ENCODE measurements around the gene NME7.
"Not testable (repeated sequence)": the region's sequence is repeated elsewhere in the genome, so short reads cannot be mapped to it uniquely, and the experiment has no call there.

The NME7 gene

DNA sequence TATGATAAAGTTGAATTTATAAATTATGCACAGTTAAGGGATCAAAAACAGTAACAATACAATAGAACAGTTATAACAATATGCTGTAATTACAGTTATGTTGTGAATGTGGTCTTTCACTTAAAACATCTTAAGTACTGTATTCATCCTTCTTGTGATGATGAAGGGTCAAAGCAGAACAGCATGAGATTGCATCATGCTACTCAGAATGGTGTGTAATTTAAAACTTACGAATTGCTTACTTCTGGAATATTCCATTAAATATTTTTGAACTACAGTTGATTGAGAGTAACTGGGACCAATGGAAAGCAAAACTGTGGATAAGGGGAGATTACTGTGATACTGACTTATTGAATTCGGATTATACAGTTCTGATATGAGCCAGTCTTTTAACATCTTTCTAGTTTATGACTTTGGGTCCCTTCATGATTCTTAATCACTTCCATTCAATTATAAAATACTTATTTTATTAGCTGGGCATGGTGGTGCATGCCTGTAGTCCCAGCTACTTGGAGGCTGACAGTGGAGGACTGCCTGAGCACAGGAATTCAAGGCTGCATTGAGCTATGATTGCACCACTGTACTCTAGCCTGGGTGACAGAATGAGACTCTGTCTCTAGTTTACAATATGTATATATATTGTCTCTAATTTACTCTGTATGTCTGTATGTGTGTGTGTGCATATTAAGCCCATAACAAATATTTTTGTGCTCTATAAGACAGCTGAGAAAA, 217.9 kb downstream of the NME7 start:
- no peak for DNase-seq

DNA sequence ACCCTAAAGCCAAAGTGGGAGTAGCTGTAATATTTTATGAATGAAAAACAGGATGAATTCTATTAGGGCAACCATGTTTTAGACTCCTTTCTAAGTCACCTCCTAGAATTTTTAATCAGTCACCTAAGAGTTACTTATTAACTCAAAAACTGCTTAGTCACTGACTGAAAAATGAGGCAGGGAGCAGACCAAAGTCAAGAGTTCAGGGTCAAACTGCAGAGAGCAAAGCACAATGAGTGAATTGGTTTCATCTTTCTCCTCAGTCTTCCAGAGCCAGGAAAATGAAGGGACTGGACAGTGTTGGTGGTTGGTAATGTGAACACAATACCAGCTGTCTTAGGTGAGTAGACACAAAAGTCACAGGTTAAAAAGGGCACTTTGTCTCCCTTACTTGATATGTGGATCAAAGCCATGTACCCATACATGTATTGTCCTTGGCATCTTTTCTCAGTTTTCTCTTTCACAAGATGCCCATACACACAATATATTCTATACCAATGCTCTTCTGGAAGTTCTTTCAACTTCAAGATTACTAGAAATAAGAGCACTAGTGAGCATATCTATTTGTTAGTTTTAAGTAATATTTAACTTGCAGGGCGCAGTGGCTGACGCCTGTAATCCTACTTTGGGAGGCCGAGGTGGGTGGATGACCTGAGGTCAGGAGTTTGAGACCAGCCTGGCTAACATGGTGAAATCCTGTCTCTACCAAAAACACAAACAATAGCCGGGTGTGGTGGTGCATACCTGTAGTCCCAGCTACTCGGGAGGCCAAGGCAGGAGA, 218.9 kb downstream of the NME7 start:
- no peak for DNase-seq

- no peak for DNase-seq
Observed at GRCh38 chr1:169146576-169147214, 220.9 kb downstream of the NME7 start.

GRCh38 chr1:169144941-169145626, 222.5 kb downstream of the NME7 start:
- no peak for DNase-seq

DNA sequence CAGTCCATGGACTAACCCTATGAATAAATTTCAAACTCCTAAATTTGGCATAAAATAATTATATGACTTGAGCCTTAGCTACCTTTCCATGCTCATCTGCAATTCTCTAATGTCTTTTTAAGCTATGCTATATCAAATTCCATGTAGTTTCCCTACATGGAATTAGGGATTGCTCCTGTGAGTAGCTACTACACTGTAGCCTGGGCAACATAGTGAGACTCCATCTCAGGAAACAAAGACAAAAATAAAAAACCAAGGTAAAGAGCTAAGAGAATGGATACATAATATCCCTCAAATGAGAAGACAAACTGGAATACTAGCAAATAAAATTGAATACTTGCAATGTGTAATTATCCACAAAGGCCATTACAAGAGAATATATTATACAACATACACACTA, 223.6 kb downstream of the NME7 start:
- DNase-seq = no peak

DNA sequence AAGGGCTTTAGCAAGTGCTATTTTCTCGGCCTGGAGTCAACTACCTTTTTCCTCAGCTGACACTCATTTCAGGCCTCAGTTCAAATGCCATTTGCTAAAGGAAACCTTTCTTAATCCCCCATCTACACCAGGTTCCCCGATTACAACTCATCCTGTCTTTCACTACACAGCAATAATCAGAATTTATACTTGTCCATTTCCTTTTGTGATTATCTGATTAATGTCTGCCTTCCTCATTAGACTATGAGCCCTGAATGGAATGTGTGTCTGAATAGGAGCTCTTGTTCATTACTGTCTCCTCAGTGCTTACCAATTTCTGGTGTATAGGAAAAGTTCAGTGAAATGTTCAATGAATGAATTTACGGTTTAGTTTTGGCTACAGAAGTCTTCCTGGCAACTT, 224.3 kb downstream of the NME7 start:
- no peak for DNase-seq

DNA sequence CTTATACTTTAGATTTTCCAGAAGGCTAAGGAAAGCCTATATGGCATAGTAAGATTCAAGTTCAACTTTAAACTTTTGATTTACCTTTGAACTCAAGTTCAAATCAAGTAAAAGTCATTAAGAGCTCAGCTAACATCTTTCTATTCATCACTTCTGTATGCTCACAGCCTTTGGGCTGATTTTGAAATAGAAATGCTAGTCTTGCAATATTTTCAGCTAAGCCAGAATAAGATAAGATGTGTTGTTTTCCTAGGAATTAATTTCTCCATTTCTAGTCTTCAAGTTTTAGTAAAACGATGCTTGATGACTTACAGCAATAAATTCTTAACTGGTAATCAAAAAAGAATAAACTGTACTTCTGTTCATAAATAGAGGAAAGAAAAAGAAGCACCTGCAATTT, 225.5 kb downstream of the NME7 start:
- DNase-seq = no peak

GRCh38 chr1:169141356-169141755, 226.2 kb downstream of the NME7 start:
- no peak for DNase-seq

DNA sequence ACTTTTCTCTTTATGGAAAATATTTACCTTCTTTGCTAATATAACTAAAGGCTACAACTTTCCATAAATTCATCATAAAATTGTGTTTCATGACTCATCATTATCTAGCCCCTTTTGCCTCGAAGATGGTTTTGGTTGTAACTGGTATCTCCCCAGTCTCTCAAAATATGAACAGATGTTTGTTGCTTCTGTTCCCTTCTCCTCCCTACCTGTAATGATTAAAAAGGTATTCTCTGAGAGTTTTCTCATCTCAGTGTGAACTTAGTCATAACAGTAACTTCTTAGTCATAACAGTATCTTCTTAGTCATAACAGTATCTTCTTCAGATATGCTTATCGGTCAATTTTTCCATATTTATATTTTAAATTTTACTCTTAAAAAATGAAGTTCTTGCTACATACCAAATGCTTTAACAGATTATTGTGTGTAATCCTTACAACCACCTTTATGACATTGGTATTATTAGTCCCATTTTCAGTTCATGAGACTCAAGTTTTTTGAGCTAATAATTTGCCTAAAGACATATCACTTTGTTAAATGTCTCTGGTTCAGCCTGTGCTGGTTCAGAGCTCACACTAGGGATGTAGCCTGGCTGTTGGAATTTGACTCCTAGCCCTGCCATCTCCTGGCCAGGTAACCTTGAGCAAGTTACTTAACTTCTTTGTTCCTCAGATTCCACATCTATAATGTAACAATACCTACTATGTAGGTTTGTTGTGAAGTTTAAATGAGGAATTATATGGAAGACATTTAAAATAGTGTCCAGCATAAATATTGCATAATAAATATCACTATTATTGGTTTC, 228.5 kb downstream of the NME7 start:
- no peak for DNase-seq

DNA sequence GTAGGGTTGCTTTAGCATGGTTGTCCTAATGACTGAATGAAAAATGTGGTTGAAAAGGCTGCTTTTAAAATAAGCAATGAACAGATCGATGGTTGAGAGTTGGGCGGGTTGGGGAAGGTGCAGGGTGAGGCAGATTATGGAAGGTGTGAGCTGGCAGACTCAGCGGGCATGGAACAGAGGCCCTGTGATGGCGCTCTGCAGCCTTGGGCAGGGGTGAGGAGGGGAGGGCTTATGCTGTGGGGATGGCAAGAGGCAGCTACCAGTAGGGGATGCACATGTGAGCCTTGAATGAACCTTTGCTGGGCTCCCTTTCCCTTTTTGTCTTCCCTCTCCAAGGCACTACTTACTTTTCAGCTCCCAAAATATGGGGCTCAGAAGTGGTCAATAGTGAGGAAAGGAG, 230.2 kb downstream of the NME7 start:
- DNase-seq = no peak

GRCh38 chr1:169133801-169134502, 233.6 kb downstream of the NME7 start:
- no peak for DNase-seq

DNA sequence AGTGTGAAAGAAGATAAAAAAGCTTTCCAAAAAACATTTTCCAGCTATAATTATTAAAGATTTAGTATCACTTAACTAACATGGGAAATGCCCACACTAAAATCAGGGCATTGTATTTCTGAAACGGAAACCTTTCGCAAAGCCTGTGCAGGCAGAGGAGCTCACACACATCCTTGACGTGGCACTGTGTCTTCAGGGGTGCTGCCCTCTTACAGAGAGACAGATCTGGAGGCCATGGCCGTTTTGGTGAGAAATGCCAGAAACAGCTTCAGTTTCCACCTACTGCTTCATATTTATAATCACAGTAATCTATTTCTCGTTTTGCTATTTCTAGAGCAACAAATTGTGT, 234.4 kb downstream of the NME7 start:
- DNase-seq = no peak

GRCh38 chr1:169132512-169133227, 234.9 kb downstream of the NME7 start:
- no peak for DNase-seq

DNA sequence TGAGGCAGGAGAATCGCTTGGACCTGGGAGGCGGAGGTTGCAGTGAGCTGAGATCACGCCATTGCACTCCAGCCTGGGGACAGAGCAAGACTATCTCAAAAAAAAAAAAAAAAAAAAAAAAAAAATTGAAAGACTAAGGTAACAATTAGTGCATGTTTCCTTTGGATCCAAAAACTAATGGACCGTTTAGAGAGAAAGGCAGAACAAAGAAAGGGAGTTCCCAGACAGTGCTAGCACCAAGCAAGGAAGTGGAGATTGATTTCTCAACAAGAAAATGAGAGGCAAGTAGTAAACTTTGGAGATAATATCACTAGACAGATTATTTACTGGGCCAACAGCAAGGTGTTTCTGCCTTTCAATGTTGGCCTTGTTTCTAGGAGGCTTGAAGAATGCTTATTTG, 236.9 kb downstream of the NME7 start:
- no peak for DNase-seq

GRCh38 chr1:169129109-169129784, 238.3 kb downstream of the NME7 start:
- no peak for DNase-seq

- no peak for DNase-seq
Observed at GRCh38 chr1:169128562-169128961, 239.0 kb downstream of the NME7 start.

GRCh38 chr1:169127305-169127704, 240.3 kb downstream of the NME7 start:
- DNase-seq = no peak

GRCh38 chr1:169126335-169126734, 241.3 kb downstream of the NME7 start:
- DNase-seq = no peak

- DNase-seq = not testable (repeated sequence)
Observed at GRCh38 chr1:169125597-169125996, 242.0 kb downstream of the NME7 start.

GRCh38 chr1:169124459-169124858, 243.1 kb downstream of the NME7 start:
- no peak for DNase-seq

DNA sequence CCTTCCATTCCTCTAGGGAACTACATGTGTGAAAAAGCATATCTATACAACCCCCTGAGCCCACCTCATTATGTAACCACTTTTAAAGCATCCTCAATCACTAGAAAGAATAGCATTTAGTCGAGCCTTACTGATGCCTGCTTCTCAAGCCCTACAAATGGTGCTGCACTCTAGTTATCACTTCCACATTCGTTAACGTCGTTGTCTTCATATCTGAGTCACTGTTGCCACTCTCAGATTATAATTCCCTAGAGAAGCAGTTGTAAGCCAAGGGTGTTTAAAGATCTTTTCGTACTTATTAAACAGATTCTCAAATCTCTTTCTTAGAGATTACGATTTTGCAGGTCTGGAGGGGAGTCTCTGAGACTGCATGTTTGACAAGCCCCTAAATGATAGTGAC, 244.6 kb downstream of the NME7 start:
- no peak for DNase-seq

All from femur (tissue), 1 donor.